Aorta (tissue), 5 donors: ENCODE data around the gene TRMT61A. TPM values are rescaled to one million over a fixed set of nuclear protein-coding genes. Genes with fewer than 3 reads are reported as not detected.

Experiments
- ATAC-seq: fragments of 200-7000 bp; cut with Tn5 transposase; one replicate; pipeline ENCODE4 v1.9.1; 2022; ENCODE audit warnings: moderate library complexity; ENCODE audit not compliant: low FRiP score
- DNase-seq, 2 donors: peaks; one replicate each; pipeline ENCODE4 v3.0.0-alpha.2; 2020
- H3K27ac ChIP-seq, 2 donors: one replicate each; pipeline ENCODE4 v1.5.1; 2013; ENCODE audit warnings: low read length in 2 of 2, mild to moderate bottlenecking in 2 of 2, moderate library complexity in 2 of 2, control low read depth in 1 of 2, inconsistent platforms in 1 of 2, low read depth in 1 of 2
- H3K27me3 ChIP-seq, 2 donors: one replicate each; pipeline ENCODE4 v1.6.1; 2013; ENCODE audit warnings: control low read depth in 1 of 2, low read length in 1 of 2, mild to moderate bottlenecking in 1 of 2, moderate library complexity in 1 of 2; ENCODE audit not compliant: insufficient read depth in 2 of 2, control insufficient read depth in 1 of 2
- H3K36me3 ChIP-seq, 2 donors: one replicate each; pipeline ENCODE4 v1.6.1; 2013; ENCODE audit warnings: control low read depth in 1 of 2, low read length in 1 of 2, mild to moderate bottlenecking in 1 of 2; ENCODE audit not compliant: insufficient read depth in 2 of 2, control insufficient read depth in 1 of 2
- H3K4me1 ChIP-seq, 2 donors: one replicate each; pipeline ENCODE4 v1.6.1; 2013; ENCODE audit warnings: low read length in 2 of 2, control low read depth in 1 of 2, mild to moderate bottlenecking in 1 of 2, moderate library complexity in 1 of 2; ENCODE audit not compliant: insufficient read depth in 2 of 2, control insufficient read depth in 1 of 2
- H3K4me3 ChIP-seq, 2 donors: one replicate each; pipeline ENCODE4 v1.5.1; 2013; ENCODE audit warnings: low read length in 2 of 2, control low read depth in 1 of 2, mild to moderate bottlenecking in 1 of 2
- H3K9me3 ChIP-seq: one replicate; pipeline ENCODE4 v1.6.1; 2013; ENCODE audit warnings: mild to moderate bottlenecking, low read length; ENCODE audit not compliant: control insufficient read depth
- WGBS, 2 donors: extraction: QIAGEN DNeasy Blood & Tissue Kit; methylation state at CpG; one replicate each; pipeline ENCODE4 v1.1.7; 2013; 5-methylcytosine and 5-hydroxymethylcytosine counted together
- intact Hi-C, 2 donors: fragments of 100-400 bp; cut with DNase I; formaldehyde crosslinking; loops; one replicate each; pipeline versions ENCODE4 v1.14.2 to v1.15.0; 2022
- polyA plus RNA-seq, 2 donors: library from polyadenylated mRNA; stranded (reverse); fragments of 200-250 nt; gene quantifications; one replicate each; pipeline ENCODE4 v1.2.3, GENCODE V29; 2013
- total RNA-seq, 2 donors: library from RNA; stranded (reverse); fragmentation: NEBNext Ultra II Directional; extraction: Animal tissue kit (Norgen Biotek cat#: 25700); gene quantifications; one replicate each; pipeline ENCODE4 v1.2.1, GENCODE V29; 2021
- donor health status: healthy with polysubstance abuse.
- donor health status: Bipolar disorder and iron deficiency.
- donor health status: DM: no; HTN: no; CAD: no.
- donor health status: DM: no; HTN: no; CAD: no.
- donor health status: DM: yes; HTN: yes; CAD: no.

TRMT61A gene
- total and polyA plus RNA-seq, 4 donors: 6.4 to 12.4 (median 11.6) TPM

- DNase-seq: peak; percentile 49 to 75
- Histone ChIP-seq H3K4me1 (no peaks in the 10 kb centered on the region), H3K4me3 (no peak overlapping the region), H3K27me3 (no peaks in the 10 kb centered on the region), H3K36me3 (no peaks in the 10 kb centered on the region), H3K27ac (peak overlapping the region in 1 of 2 donors; percentile 7), H3K9me3 (no peaks in the 10 kb centered on the region)
- WGBS, 2 donors: 33 to 35% methylated on average over 10 to 13 of the region's 13 CpGs
- no peak for ATAC-seq
- intact Hi-C loops: loop anchor here (2.0 kb wide), 1 partner anchor 28 kb away; no protein-coding TSS in a partner anchor
Observed at GRCh38 chr14:103519043-103519836, 9.8 kb upstream of the TRMT61A start.

- H3K4me3 ChIP-seq: no peak overlapping the region
- no peaks in the 10 kb centered on the region for H3K9me3 ChIP-seq
- DNase-seq (peak; percentile 60 to 81), ATAC-seq (no peak)
- no peaks in the 10 kb centered on the region for H3K27me3 ChIP-seq
- 65 to 66% methylated on average over 22 of the region's 22 CpGs for WGBS, 2 donors
- H3K27ac ChIP-seq: no peak overlapping the region
- no peaks in the 10 kb centered on the region for H3K36me3 ChIP-seq
- intact Hi-C loops: loop anchor here (2.0 kb wide), 1 partner anchor 27 kb away; no protein-coding TSS in a partner anchor
- no peaks in the 10 kb centered on the region for H3K4me1 ChIP-seq
Observed at GRCh38 chr14:103519837-103520212, 9.2 kb upstream of the TRMT61A start.

- no peak for ATAC-seq
- H3K9me3 ChIP-seq: no peaks in the 10 kb centered on the region
- intact Hi-C loops: no loop called here
- 66 to 68% methylated on average over 10 of the region's 10 CpGs for WGBS, 2 donors
- H3K27ac ChIP-seq: no peak overlapping the region
- DNase-seq: peak in 1 of 2 donors; percentile 73
- no peaks in the 10 kb centered on the region for H3K4me1 ChIP-seq
- no peaks in the 10 kb centered on the region for H3K27me3 ChIP-seq
- no peak overlapping the region for H3K4me3 ChIP-seq
- H3K36me3 ChIP-seq: no peaks in the 10 kb centered on the region
Observed at GRCh38 chr14:103520269-103520656, 8.7 kb upstream of the TRMT61A start.

- intact Hi-C loops: no loop called here
- no peaks in the 10 kb centered on the region for H3K36me3 ChIP-seq
- 1% methylated on average over 50 to 66 of the region's 66 CpGs for WGBS, 2 donors
- H3K4me3 ChIP-seq: peak overlapping the region; percentile 9 to 12
- H3K27me3 ChIP-seq: no peaks in the 10 kb centered on the region
- no peak overlapping the region for H3K27ac ChIP-seq
- peak; percentile 70 for ATAC-seq
- no peaks in the 10 kb centered on the region for H3K4me1 ChIP-seq
- H3K9me3 ChIP-seq: no peaks in the 10 kb centered on the region
- peak; percentile 82 to 93 for DNase-seq
Observed at GRCh38 chr14:103520657-103521437, 8.1 kb upstream of the TRMT61A start.

GRCh38 chr14:103521438-103521950, 7.5 kb upstream of the TRMT61A start:
- peak; percentile 73 for ATAC-seq
- H3K36me3 ChIP-seq: no peaks in the 10 kb centered on the region
- no peaks in the 10 kb centered on the region for H3K4me1 ChIP-seq
- H3K27me3 ChIP-seq: no peaks in the 10 kb centered on the region
- H3K4me3 ChIP-seq: peak overlapping the region; percentile 2 to 12
- peak in 1 of 2 donors; percentile 50 for DNase-seq
- peak overlapping the region in 1 of 2 donors; percentile 43 for H3K27ac ChIP-seq
- WGBS, 2 donors: 1 to 2% methylated on average over 42 to 77 of the region's 77 CpGs
- no peaks in the 10 kb centered on the region for H3K9me3 ChIP-seq
- intact Hi-C loops: no loop called here

GRCh38 chr14:103521951-103522563, 6.9 kb upstream of the TRMT61A start:
- Histone ChIP-seq H3K36me3 (no peaks in the 10 kb centered on the region), H3K9me3 (no peaks in the 10 kb centered on the region), H3K27ac (peak overlapping the region in 1 of 2 donors; percentile 43), H3K4me1 (no peaks in the 10 kb centered on the region), H3K27me3 (no peaks in the 10 kb centered on the region), H3K4me3 (peak overlapping the region; percentile 2 to 12)
- DNase-seq (peak; percentile 62 to 85), ATAC-seq (no peak)
- intact Hi-C loops: no loop called here
- 0 to 1% methylated on average over 50 to 74 of the region's 74 CpGs for WGBS, 2 donors

- DNase-seq (peak; percentile 58 to 92), ATAC-seq (no peak)
- 11 to 16% methylated on average over 62 to 107 of the region's 107 CpGs for WGBS, 2 donors
- intact Hi-C loops: no loop called here
- Histone ChIP-seq H3K4me1 (no peaks in the 10 kb centered on the region), H3K27ac (peak within 1 kb of the TSS in 1 of 2 donors; percentile 43), H3K27me3 (no peaks in the 10 kb centered on the region), H3K4me3 (peak within 1 kb of the TSS; percentile 2 to 12), H3K36me3 (no peaks in the 10 kb centered on the region), H3K9me3 (no peaks in the 10 kb centered on the region)
Observed at GRCh38 chr14:103522649-103523574, 6.1 kb upstream of the TRMT61A start, which contains the start of gene CKB. Gene CKB, minus strand, starts transcription at chr14:103522830. Its CDS starts 337 bp downstream, at chr14:103522493.
